Neural progenitor cell (in vitro differentiated cells): ENCODE data around the gene PDE1A. TPM values are rescaled to one million over a fixed set of nuclear protein-coding genes. Genes with fewer than 3 reads are reported as not detected.

Experiments used
- DNase-seq: peaks from one replicate; pipeline ENCODE4 v3.0.0-alpha.2; 2016; ENCODE audit warnings: low spot score
- H2AFZ ChIP-seq: fragments of 200-600 bp; sonication (generic); replicated peaks from 2 replicates; pipeline ENCODE4 v1.6.1; 2016; ENCODE audit warnings: antibody characterized with exemption
- H3F3A ChIP-seq: fragments of 200-600 bp; sonication (generic); 2 replicates; pipeline ENCODE4 v1.6.1; 2016; ENCODE audit warnings: antibody characterized with exemption, low read depth
- H3K27ac ChIP-seq: fragments of 200-600 bp; sonication (generic); 2 replicates; pipeline ENCODE4 v1.5.1; 2016; ENCODE audit warnings: mild to moderate bottlenecking
- H3K27me3 ChIP-seq: fragments of 200-600 bp; sonication (generic); 2 replicates; pipeline ENCODE4 v1.6.1; 2016; ENCODE audit warnings: mild to moderate bottlenecking, moderate library complexity
- H3K36me3 ChIP-seq: fragments of 200-600 bp; sonication (generic); 2 replicates; pipeline ENCODE4 v1.5.1; 2016
- H3K4me1 ChIP-seq: fragments of 200-600 bp; sonication (generic); 2 replicates; pipeline ENCODE4 v1.6.1; 2016; ENCODE audit warnings: mixed run types
- H3K4me2 ChIP-seq: fragments of 200-600 bp; sonication (generic); 2 replicates; pipeline ENCODE4 v1.6.1; 2016
- H3K4me3 ChIP-seq: fragments of 200-600 bp; sonication (generic); 2 replicates; pipeline ENCODE4 v1.5.1; 2016
- H3K79me2 ChIP-seq: fragments of 200-600 bp; sonication (generic); 2 replicates; pipeline ENCODE4 v1.6.1; 2016; ENCODE audit warnings: low read depth
- H3K9ac ChIP-seq: fragments of 200-600 bp; sonication (generic); 2 replicates; pipeline ENCODE4 v1.6.1; 2016
- H3K9me3 ChIP-seq: fragments of 200-600 bp; sonication (generic); 2 replicates; pipeline ENCODE4 v1.5.1; 2016; ENCODE audit warnings: low read depth
- H4K20me1 ChIP-seq: fragments of 200-600 bp; sonication (generic); 2 replicates; pipeline ENCODE4 v1.6.1; 2016; ENCODE audit warnings: low read depth
- H3K27ac Mint-ChIP-seq: 3 replicates; pipeline ENCODE4 v1.8.0; 2021; ENCODE audit warnings: mixed read lengths
- H3K27me3 Mint-ChIP-seq: 2 replicates; pipeline ENCODE4 v1.8.0; 2022; ENCODE audit warnings: low read depth, mild to moderate bottlenecking, inconsistent platforms, moderate library complexity, mixed read lengths; ENCODE audit not compliant: insufficient read depth
- H3K36me3 Mint-ChIP-seq: 3 replicates; pipeline ENCODE4 v1.8.0; 2021; ENCODE audit warnings: mixed read lengths
- H3K4me1 Mint-ChIP-seq: 3 replicates; pipeline ENCODE4 v1.8.0; 2021; ENCODE audit warnings: mixed read lengths
- H3K4me3 Mint-ChIP-seq: 3 replicates; pipeline ENCODE4 v1.8.0; 2021; ENCODE audit warnings: mild to moderate bottlenecking, moderate library complexity, mixed read lengths
- H3K9me3 Mint-ChIP-seq: 3 replicates; pipeline ENCODE4 v1.8.0; 2020; ENCODE audit warnings: mixed read lengths
- CTCF ChIP-seq: fragments of 200-600 bp; sonication (generic); IDR thresholded peaks from 2 replicates; pipeline ENCODE4 v1.5.1; 2017; ENCODE audit warnings: antibody characterized with exemption, mild to moderate bottlenecking
- EZH2 ChIP-seq: fragments of 200-600 bp; sonication (generic); IDR thresholded peaks from 2 replicates; pipeline ENCODE4 v1.6.1; 2017; ENCODE audit warnings: antibody characterized with exemption, mild to moderate bottlenecking, moderate library complexity
- EZH2phosphoT487 ChIP-seq: fragments of 200-600 bp; sonication (generic); IDR thresholded peaks from 2 replicates; pipeline ENCODE4 v1.6.1; 2017; ENCODE audit warnings: antibody characterized with exemption
- total RNA-seq: library from RNA; depleted of rRNA; stranded (reverse); fragments of >200 nt; gene quantifications from 2 replicates; pipeline ENCODE4 v1.2.3, GENCODE V29; 2015; ENCODE audit warnings: low replicate concordance

Gene PDE1A
- total RNA-seq, 1 donor from 2014 or later = not detected

- H3K27ac ChIP-seq = no peak overlapping the region
- DNase-seq = no peak
- no peaks in the 10 kb centered on the region for H3F3A ChIP-seq
- Mint-ChIP-seq H3K9me3 (no peaks in the 10 kb centered on the region), H3K36me3 (no peaks in the 10 kb centered on the region), H3K27me3 (no peaks in the 10 kb centered on the region), H3K27ac (no peak overlapping the region), H3K4me3 (no peak overlapping the region), H3K4me1 (no peaks in the 10 kb centered on the region)
- no peaks in the 10 kb centered on the region for H4K20me1 ChIP-seq
- no peaks in the 10 kb centered on the region for H3K9me3 ChIP-seq
- H3K79me2 ChIP-seq = no peaks in the 10 kb centered on the region
- TF ChIP-seq CTCF (no peak), EZH2 (no peak), EZH2phosphoT487 (no peak)
- H2AFZ ChIP-seq = no peak overlapping the region
- no peak overlapping the region for H3K4me3 ChIP-seq
- H3K4me1 ChIP-seq = peaks cover 5% of the 10 kb centered on the region
- no peak overlapping the region for H3K9ac ChIP-seq
- H3K36me3 ChIP-seq = no peaks in the 10 kb centered on the region
- H3K27me3 ChIP-seq = no peaks in the 10 kb centered on the region
- no peak overlapping the region for H3K4me2 ChIP-seq
These were observed 262.1 kb downstream of the PDE1A start for GRCh38 chr2:182164686-182165085.

GRCh38 chr2:182163878-182164277 lies 263.0 kb downstream of the PDE1A start:
- no peak for TF ChIP-seq CTCF
- no peak for TF ChIP-seq EZH2phosphoT487
- no peak for TF ChIP-seq EZH2
- H3K4me1 Mint-ChIP-seq = no peaks in the 10 kb centered on the region

GRCh38 chr2:182148344-182148743 lies 278.5 kb downstream of the PDE1A start:
- Mint-ChIP-seq H3K36me3 (no peaks in the 10 kb centered on the region), H3K9me3 (no peaks in the 10 kb centered on the region), H3K4me1 (peaks cover 3% of the 10 kb centered on the region), H3K27ac (no peak overlapping the region), H3K27me3 (no peaks in the 10 kb centered on the region), H3K4me3 (no peak overlapping the region)
- Histone ChIP-seq H3K27ac (no peak overlapping the region), H3K4me1 (peaks cover 8% of the 10 kb centered on the region), H3K4me3 (no peak overlapping the region), H3K27me3 (no peaks in the 10 kb centered on the region), H3F3A (no peaks in the 10 kb centered on the region), H2AFZ (peak overlapping the region; percentile 47), H3K9ac (no peak overlapping the region), H3K4me2 (no peak overlapping the region), H3K9me3 (no peaks in the 10 kb centered on the region), H4K20me1 (no peaks in the 10 kb centered on the region), H3K79me2 (no peaks in the 10 kb centered on the region), H3K36me3 (no peaks in the 10 kb centered on the region)
- no peak for DNase-seq
- no peak for TF ChIP-seq EZH2phosphoT487
- no peak for TF ChIP-seq EZH2
- TF ChIP-seq CTCF = no peak

More at GRCh38 chr2:182163878-182164277, 263.0 kb downstream of the PDE1A start:
- DNase-seq = no peak
- Histone ChIP-seq H3K4me1 (peaks cover 5% of the 10 kb centered on the region), H2AFZ (no peak overlapping the region), H3F3A (no peaks in the 10 kb centered on the region), H3K9me3 (no peaks in the 10 kb centered on the region), H3K27me3 (no peaks in the 10 kb centered on the region), H3K4me2 (no peak overlapping the region), H3K36me3 (no peaks in the 10 kb centered on the region), H3K27ac (no peak overlapping the region), H3K9ac (no peak overlapping the region), H4K20me1 (no peaks in the 10 kb centered on the region), H3K4me3 (no peak overlapping the region), H3K79me2 (no peaks in the 10 kb centered on the region)
- H3K36me3 Mint-ChIP-seq = no peaks in the 10 kb centered on the region
- no peak overlapping the region for H3K27ac Mint-ChIP-seq
- H3K27me3 Mint-ChIP-seq = no peaks in the 10 kb centered on the region
- H3K9me3 Mint-ChIP-seq = no peaks in the 10 kb centered on the region
- no peak overlapping the region for H3K4me3 Mint-ChIP-seq

- Mint-ChIP-seq H3K27ac (no peak overlapping the region), H3K4me3 (no peak overlapping the region), H3K36me3 (no peaks in the 10 kb centered on the region), H3K4me1 (peaks cover 3% of the 10 kb centered on the region), H3K9me3 (no peaks in the 10 kb centered on the region), H3K27me3 (no peaks in the 10 kb centered on the region)
- H3K4me2 ChIP-seq = no peak overlapping the region
- no peaks in the 10 kb centered on the region for H3K79me2 ChIP-seq
- no peaks in the 10 kb centered on the region for H4K20me1 ChIP-seq
- no peak for TF ChIP-seq CTCF
- no peak for TF ChIP-seq EZH2phosphoT487
- TF ChIP-seq EZH2 = no peak
- no peak for DNase-seq
- H3K27ac ChIP-seq = no peak overlapping the region
- no peaks in the 10 kb centered on the region for H3K36me3 ChIP-seq
- no peaks in the 10 kb centered on the region for H3K9me3 ChIP-seq
- H3K4me3 ChIP-seq = no peak overlapping the region
- no peak overlapping the region for H3K9ac ChIP-seq
- peak overlapping the region; percentile 81 for H2AFZ ChIP-seq
- no peaks in the 10 kb centered on the region for H3F3A ChIP-seq
- no peaks in the 10 kb centered on the region for H3K27me3 ChIP-seq
- H3K4me1 ChIP-seq = peaks cover 28% of the 10 kb centered on the region
These were observed 282.1 kb downstream of the PDE1A start for GRCh38 chr2:182144776-182145165.
